Type B pancreatic cell (in vitro differentiated cells): ENCODE results near the gene F2RL1. TPM values are rescaled to one million over a fixed set of nuclear protein-coding genes. Genes with fewer than 3 reads are reported as not detected.

Experiments
- DNase-seq: peaks from one replicate; pipeline ENCODE4 v3.0.0; 2021; ENCODE audit warnings: mixed read lengths; ENCODE audit not compliant: unreplicated experiment; ENCODE audit errors: extremely low spot score
- H3K27ac Mint-ChIP-seq: 2 replicates; pipeline ENCODE4 v1.8.0; 2021; ENCODE audit warnings: mild to moderate bottlenecking, mixed read lengths
- H3K27me3 Mint-ChIP-seq: 2 replicates; pipeline ENCODE4 v1.8.0; 2021; ENCODE audit warnings: mixed read lengths
- H3K36me3 Mint-ChIP-seq: 2 replicates; pipeline ENCODE4 v1.8.0; 2021; ENCODE audit warnings: mixed read lengths
- H3K4me1 Mint-ChIP-seq: one replicate; pipeline ENCODE4 v1.8.0; 2021; ENCODE audit warnings: mixed read lengths; ENCODE audit not compliant: unreplicated experiment
- H3K4me3 Mint-ChIP-seq: 2 replicates; pipeline ENCODE4 v1.8.0; 2021; ENCODE audit warnings: mild to moderate bottlenecking, mixed read lengths
- H3K9me3 Mint-ChIP-seq: 2 replicates; pipeline ENCODE4 v1.8.0; 2021; ENCODE audit warnings: mixed read lengths
- CTCF ChIP-seq: fragments of 200-600 bp; sonication (generic); conservative IDR thresholded peaks from 2 replicates; pipeline ENCODE4 v1.5.0; 2021; ENCODE audit warnings: antibody characterized with exemption, mild to moderate bottlenecking
- total RNA-seq: library from RNA; stranded (reverse); gene quantifications from 2 replicates; pipeline ENCODE4 v1.2.1, GENCODE V29; 2021; ENCODE audit warnings: low replicate concordance

F2RL1 gene
- total RNA-seq, 1 donor from 2014 or later, result 10.9 TPM

DNA sequence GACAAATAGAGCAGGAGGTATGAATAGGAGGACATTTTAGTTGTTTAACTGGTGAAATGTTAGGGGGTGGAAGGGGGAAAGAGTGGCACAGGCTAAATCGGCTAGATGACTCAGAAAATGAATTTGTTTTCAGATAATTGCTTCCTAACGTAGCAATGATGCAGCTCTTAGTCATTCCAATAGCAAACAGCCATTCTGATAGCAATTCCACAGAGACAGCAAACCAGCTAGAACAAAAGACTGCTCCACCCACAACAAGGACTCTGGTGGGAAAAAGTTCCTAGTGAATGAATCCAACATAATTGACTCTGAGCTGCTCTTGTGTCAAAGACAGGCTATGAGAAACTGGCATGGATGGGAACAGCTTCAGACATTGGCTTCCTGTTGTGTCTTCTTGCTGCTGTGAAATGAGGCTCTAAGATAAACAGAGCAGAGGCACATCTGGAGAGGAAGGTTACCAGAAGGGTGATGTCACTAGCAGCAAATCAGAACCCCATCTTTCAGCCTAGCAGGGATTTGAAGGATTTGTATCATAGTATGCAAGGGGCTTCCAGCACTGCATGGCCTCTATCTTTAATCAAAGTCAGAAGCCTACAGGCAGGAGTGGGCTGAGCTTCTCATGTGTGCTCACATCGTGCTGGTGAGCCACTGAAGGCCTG, 28.1 kb upstream of the F2RL1 start:
- DNase-seq, result no peak
- Mint-ChIP-seq H3K27me3 (no peaks in the 10 kb centered on the region), H3K9me3 (peaks cover 5% of the 10 kb centered on the region), H3K36me3 (no peaks in the 10 kb centered on the region), H3K4me1 (peaks cover 32% of the 10 kb centered on the region), H3K4me3 (no peak overlapping the region), H3K27ac (peak overlapping the region; percentile 66)
- TF ChIP-seq CTCF, result no peak

- no peaks in the 10 kb centered on the region for H3K27me3 Mint-ChIP-seq
- DNase-seq, result no peak
- H3K4me1 Mint-ChIP-seq, result peaks cover 31% of the 10 kb centered on the region
- H3K27ac Mint-ChIP-seq, result no peak overlapping the region
- peaks cover 5% of the 10 kb centered on the region for H3K9me3 Mint-ChIP-seq
- H3K36me3 Mint-ChIP-seq, result no peaks in the 10 kb centered on the region
- TF ChIP-seq CTCF, result no peak
- no peak overlapping the region for H3K4me3 Mint-ChIP-seq
These were observed 27.4 kb upstream of the F2RL1 start for GRCh38 chr5:76791461-76791860.

- H3K27me3 Mint-ChIP-seq, result no peaks in the 10 kb centered on the region
- no peaks in the 10 kb centered on the region for H3K36me3 Mint-ChIP-seq
- no peak for DNase-seq
- no peak for TF ChIP-seq CTCF
- H3K27ac Mint-ChIP-seq, result no peak overlapping the region
- no peak overlapping the region for H3K4me3 Mint-ChIP-seq
- no peaks in the 10 kb centered on the region for H3K9me3 Mint-ChIP-seq
- H3K4me1 Mint-ChIP-seq, result peaks cover 22% of the 10 kb centered on the region
These were observed 24.0 kb upstream of the F2RL1 start for GRCh38 chr5:76794871-76795270.

DNA sequence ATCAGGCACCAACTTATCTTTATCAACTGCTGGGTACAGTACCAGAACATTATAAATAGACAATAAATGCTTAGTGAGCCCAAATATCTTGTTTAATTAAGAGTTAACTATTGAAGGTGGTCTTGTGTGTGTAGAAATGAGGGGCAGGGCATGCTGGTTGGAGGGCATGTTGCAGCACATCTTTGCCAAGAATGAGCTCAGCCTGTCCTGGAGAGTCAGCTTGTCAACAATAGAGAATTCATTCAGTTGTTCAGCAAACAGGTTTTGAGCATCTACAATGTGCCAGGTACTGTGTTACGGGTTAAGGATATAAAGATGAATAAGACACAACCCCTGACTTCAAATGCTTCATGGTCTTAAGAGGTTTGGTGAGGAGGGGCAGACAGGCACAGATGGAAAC, 19.2 kb upstream of the F2RL1 start:
- H3K27me3 Mint-ChIP-seq, result no peaks in the 10 kb centered on the region
- no peak overlapping the region for H3K4me3 Mint-ChIP-seq
- H3K9me3 Mint-ChIP-seq, result no peaks in the 10 kb centered on the region
- H3K36me3 Mint-ChIP-seq, result no peaks in the 10 kb centered on the region
- no peak for DNase-seq
- H3K27ac Mint-ChIP-seq, result peak overlapping the region; percentile 3
- no peaks in the 10 kb centered on the region for H3K4me1 Mint-ChIP-seq
- no peak for TF ChIP-seq CTCF

GRCh38 chr5:76800579-76800978, 18.3 kb upstream of the F2RL1 start:
- Mint-ChIP-seq H3K4me3 (no peak overlapping the region), H3K9me3 (no peaks in the 10 kb centered on the region), H3K4me1 (no peaks in the 10 kb centered on the region), H3K27me3 (no peaks in the 10 kb centered on the region), H3K36me3 (no peaks in the 10 kb centered on the region), H3K27ac (no peak overlapping the region)
- TF ChIP-seq CTCF, result no peak
- DNase-seq, result no peak
